Upper lobe of left lung (tissue), 4 donors: ENCODE results near the gene LRRC36.
A peak's percentile ranks its signal among the peaks of the same experiment; 100 is the strongest.

ENCODE experiments used
- EP300 ChIP-seq, 4 donors: sonication (generic); formaldehyde crosslinking; IDR thresholded peaks; one replicate each; pipeline ENCODE4 v1.5.1; 2017; ENCODE audit warnings: antibody characterized with exemption in 4 of 4, control low read depth in 2 of 4
- TF ChIP-seq, protein P1 (sequence below), 6 experiments: fragments of 450-650 bp in 4 of 6; fragments of 200-600 bp in 2 of 6; sonication (generic) in 2 of 6; IDR thresholded peaks; one replicate each; pipeline ENCODE4 v1.5.1; 2016 to 2019; ENCODE audit warnings: antibody characterized with exemption in 6 of 6

- TF ChIP-seq, protein P1, sequence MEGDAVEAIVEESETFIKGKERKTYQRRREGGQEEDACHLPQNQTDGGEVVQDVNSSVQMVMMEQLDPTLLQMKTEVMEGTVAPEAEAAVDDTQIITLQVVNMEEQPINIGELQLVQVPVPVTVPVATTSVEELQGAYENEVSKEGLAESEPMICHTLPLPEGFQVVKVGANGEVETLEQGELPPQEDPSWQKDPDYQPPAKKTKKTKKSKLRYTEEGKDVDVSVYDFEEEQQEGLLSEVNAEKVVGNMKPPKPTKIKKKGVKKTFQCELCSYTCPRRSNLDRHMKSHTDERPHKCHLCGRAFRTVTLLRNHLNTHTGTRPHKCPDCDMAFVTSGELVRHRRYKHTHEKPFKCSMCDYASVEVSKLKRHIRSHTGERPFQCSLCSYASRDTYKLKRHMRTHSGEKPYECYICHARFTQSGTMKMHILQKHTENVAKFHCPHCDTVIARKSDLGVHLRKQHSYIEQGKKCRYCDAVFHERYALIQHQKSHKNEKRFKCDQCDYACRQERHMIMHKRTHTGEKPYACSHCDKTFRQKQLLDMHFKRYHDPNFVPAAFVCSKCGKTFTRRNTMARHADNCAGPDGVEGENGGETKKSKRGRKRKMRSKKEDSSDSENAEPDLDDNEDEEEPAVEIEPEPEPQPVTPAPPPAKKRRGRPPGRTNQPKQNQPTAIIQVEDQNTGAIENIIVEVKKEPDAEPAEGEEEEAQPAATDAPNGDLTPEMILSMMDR (IDR thresholded peaks at IDR 0.05), result peak in 2 of 6 experiments; percentile 4 to 11
- no peak for TF ChIP-seq EP300 (IDR thresholded peaks at IDR 0.05)
Measured at GRCh38 chr16:67430504-67430976, 103.9 kb downstream of the LRRC36 start.
